GM21360 (cell line): ENCODE results near the gene TEX51.

Source experiments
- ATAC-seq: cut with Tn5 transposase; IDR thresholded peaks from one replicate; pipeline ENCODE4 v1.9.1; 2021; ENCODE audit warnings: mild to moderate bottlenecking, moderate library complexity; ENCODE audit not compliant: unreplicated experiment

TEX51 gene

GRCh38 chr2:126911111-126911796, 12.6 kb downstream of the TEX51 start:
- no peak for ATAC-seq

DNA sequence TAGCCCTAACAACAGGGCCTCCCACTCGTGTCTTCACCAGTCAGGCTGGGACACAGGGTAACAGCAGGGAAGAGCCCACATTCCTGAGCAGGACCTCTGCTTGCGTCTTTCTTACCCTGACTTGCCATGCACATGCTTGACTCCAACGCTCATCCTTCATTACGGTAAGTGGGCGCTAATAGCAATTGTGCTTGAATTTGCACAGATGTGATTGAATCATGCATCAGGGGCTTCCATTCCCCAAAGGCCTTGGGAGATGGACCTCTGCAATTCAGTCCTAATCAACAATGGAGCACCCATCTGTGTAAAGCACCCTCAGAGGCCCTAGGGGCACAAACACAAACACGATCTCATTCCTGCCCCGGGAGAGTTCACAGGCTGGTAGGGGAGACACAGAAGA, 13.5 kb downstream of the TEX51 start:
- ATAC-seq, result no peak

GRCh38 chr2:126913329-126913728, 14.6 kb downstream of the TEX51 start:
- ATAC-seq, result no peak

DNA sequence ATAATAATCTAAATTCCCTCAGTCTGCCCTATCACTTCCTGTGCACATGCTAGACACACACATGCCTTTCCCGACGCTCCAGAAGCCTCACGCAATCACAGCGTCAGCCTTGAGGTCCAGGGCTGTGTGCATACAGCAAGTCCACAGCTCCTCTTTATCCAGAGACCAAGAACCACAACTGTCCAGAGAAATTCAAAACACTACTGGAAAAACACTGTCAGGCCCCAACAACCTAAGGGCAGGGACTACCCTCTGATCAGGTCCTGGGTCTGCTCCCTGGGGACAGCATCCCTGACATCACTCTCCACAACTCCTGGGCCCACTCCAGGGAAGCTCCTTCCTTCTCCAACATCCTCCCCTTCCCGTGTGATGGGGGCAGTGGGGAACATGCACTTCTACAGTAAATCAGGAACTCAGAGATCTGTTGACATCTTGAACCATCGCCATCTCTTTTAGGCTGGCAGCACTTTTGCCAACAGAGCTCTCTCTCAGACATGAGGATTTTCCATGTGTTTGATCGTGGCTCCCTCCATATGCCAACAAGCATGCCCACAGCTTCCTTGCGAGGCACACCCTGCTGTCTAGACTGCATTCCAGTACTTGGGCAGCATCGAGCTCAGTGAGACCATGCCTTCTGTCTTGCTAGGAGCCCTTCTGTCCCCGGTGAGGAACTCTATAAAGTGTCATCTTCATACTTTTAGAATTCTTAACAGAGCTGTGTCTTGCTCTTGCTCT, 15.4 kb downstream of the TEX51 start:
- ATAC-seq, result no peak

DNA sequence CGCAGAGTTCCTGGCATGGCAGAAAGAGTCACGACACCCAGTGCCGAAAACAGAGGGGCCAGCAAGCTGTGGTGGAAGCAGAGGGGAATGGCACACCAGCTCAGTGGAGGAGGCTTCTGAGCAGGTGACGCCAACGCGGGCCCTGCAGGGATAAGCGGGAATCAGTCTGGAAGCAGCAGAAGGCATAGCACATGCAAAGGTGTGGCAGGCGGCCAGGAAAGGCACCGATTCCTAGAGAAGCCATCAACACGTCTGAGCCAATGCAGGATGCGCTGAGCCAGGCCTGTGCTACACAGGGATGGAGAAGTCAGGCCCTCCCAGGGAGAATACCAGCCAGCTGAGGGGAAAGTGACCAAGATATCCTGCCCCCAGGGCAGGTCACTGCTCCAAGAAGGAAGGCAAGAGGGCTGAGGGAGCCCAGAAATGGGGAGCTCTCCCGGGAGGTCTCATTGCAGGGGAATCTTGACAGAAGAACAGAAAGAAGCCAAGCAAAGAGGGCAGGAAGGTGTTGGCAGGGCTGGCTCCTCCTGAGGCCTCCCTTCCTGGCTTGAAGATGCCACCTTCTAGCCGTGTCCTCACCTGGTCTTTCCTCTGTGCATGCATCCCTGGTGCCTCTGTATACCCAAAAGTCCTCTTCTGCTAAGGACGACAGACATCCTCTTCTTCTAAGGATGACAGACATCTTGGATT, 16.3 kb downstream of the TEX51 start:
- no peak for ATAC-seq

GRCh38 chr2:126915903-126916302, 17.2 kb downstream of the TEX51 start:
- ATAC-seq, result no peak

GRCh38 chr2:126916744-126917143, 18.1 kb downstream of the TEX51 start:
- no peak for ATAC-seq

GRCh38 chr2:126921066-126921465, 22.4 kb downstream of the TEX51 start:
- no peak for ATAC-seq

- no peak for ATAC-seq
Observed at GRCh38 chr2:126930970-126931590, 32.4 kb downstream of the TEX51 start.

DNA sequence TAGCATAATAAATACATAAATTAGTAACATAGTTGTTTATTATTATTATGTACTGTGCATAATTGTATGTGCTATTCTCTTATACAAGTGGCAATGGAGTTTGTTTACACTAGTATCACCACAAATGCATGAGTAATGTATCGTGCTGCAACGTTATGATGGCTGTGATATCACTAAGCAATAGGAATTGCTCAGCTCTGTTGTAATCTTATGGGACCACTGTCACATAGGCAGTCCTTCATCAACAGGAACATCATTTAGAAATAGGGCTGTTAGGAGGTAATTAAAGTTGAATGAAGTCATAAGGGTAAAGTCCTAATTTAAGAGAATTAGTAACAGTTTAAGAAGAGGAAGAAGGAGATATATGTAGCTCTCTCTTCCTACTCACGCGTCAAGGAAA, 33.8 kb downstream of the TEX51 start:
- ATAC-seq, result no peak

- ATAC-seq, result no peak
Observed at GRCh38 chr2:126932966-126933710, 34.4 kb downstream of the TEX51 start.

GRCh38 chr2:126933711-126934091, 35.0 kb downstream of the TEX51 start:
- no peak for ATAC-seq

DNA sequence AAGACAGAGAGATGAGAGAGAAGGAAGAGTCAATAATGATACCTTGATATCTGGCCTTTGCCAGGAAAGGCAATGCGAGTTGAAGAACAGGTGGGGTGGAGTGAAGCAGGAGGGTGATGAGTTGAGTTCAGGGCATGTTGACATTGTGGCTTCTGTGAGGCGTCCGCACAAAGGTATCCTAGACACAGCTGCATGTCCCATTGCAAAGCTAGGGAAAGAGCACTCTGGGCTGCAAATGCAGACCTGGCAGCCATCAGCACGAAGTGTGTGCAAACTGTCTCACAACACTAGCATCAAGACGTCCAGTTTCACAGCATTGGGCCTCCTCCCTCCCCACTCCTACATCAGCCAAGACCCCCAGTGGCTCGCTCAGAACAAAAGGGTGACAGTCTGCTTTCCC, 36.1 kb downstream of the TEX51 start:
- no peak for ATAC-seq

GRCh38 chr2:126935774-126936173, 37.1 kb downstream of the TEX51 start:
- no peak for ATAC-seq

- no peak for ATAC-seq
Observed at GRCh38 chr2:126936219-126936723, 37.6 kb downstream of the TEX51 start.

DNA sequence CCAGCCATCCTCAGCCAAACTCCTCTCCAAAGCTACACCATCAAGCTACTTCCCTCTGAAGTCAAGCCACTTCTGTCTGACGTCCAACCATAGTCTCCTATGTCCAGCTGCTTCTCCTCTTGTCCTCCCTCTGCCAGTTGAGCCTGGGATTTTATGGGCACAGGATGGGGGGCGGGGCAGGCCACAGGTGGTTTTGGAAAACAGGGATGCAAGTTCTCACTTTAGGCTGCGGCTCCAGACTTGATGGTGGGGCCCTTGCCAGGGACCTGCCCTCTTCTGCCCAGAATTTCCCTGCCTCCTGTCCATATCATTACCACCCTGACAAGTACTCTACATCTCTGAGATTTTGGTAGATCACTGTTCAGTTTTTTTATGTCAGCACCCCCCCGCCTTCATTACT, 41.6 kb downstream of the TEX51 start:
- ATAC-seq, result no peak

GRCh38 chr2:126942427-126943203, 43.9 kb downstream of the TEX51 start:
- no peak for ATAC-seq

- ATAC-seq, result no peak
Observed at GRCh38 chr2:126943612-126944348, 45.1 kb downstream of the TEX51 start.

DNA sequence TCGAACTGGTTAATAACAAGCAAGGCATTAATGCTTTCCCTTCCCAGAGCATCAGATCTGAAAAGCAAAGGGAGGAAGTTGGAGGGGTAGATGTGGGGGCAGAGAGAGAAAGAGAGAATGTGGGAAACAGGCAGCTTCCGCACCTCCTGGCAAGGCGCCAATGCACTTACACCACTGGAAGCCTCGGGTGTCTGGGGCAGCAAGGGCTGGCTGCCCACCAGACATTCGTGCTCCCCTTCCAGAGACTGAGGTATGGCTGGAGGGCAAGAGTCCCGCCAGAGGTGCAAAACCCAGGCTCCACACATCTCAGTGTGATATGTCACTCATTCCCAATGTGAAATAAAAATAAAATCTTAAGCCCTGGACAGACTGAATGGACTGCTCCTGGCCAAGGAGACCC, 46.4 kb downstream of the TEX51 start:
- ATAC-seq, result no peak
